Measurements from ENCODE around the gene ZNF804B. TPM values are rescaled to one million over a fixed set of nuclear protein-coding genes. Genes with fewer than 3 reads are reported as not detected.

The ZNF804B gene
- total RNA-seq, 4 donors from 2014 or later: not detected

DNA sequence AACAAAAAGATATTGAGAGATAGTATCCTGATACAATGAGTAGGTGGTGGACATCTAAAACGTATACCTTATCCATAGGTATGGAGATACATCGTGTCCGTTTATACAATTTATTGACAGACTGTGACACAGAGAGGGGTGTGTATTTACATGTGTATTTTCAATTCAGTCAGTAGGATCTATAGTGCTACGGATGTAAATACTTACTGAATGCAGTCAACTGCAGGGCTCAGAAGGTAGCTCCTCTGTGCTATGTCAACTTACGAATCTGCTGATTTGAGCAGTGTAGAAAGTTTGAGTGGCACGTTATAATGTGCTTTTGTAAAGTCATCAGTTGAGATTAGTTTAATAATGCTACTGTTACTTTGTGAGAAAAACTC, 626 bp downstream of the ZNF804B start:
- TF ChIP-seq, protein P1, sequence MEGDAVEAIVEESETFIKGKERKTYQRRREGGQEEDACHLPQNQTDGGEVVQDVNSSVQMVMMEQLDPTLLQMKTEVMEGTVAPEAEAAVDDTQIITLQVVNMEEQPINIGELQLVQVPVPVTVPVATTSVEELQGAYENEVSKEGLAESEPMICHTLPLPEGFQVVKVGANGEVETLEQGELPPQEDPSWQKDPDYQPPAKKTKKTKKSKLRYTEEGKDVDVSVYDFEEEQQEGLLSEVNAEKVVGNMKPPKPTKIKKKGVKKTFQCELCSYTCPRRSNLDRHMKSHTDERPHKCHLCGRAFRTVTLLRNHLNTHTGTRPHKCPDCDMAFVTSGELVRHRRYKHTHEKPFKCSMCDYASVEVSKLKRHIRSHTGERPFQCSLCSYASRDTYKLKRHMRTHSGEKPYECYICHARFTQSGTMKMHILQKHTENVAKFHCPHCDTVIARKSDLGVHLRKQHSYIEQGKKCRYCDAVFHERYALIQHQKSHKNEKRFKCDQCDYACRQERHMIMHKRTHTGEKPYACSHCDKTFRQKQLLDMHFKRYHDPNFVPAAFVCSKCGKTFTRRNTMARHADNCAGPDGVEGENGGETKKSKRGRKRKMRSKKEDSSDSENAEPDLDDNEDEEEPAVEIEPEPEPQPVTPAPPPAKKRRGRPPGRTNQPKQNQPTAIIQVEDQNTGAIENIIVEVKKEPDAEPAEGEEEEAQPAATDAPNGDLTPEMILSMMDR (IDR thresholded peaks at IDR 0.05; ENCODE audit: low read depth): no peak

DNA sequence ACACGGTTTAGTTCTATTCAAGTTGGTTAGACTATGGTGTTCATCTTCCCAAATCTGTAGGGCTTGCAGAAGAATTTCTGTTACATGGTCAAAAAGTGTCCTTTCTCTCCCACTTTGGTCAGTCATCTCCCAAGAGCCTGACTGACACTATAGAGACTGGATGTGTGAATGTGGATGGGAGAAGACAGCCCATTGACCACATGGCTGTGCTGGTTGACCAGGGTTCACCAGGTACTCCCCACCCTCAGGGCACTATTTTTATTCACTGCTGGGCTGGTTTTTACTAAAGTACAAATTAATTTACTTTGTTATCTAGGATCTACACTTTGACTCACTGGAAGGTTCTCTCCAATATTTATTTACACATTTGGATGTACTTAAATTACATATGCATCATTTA, 2.3 kb downstream of the ZNF804B start:
- TF ChIP-seq, protein P1 (IDR thresholded peaks at IDR 0.05; ENCODE audit: low read depth): no peak

DNA sequence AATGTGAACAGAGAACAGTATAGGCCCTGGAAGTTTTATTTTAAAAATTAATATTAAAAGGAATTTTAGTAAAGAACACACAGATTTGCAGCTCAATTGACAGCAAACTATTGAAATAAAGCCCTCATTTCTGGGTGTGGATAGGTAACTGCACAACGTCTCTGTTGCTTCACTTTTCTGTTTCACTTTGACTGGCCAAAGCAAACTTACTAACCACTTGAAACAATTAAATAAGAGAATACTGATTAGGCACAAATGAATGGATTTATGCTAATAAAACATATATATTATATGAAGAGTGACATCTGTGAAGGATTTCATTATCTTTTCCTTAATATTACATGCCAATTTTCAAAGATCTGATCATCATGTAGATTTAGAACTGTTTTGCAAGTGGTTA, 11.9 kb downstream of the ZNF804B start:
- TF ChIP-seq, protein P1 (IDR thresholded peaks at IDR 0.05; ENCODE audit: low read depth): no peak

DNA sequence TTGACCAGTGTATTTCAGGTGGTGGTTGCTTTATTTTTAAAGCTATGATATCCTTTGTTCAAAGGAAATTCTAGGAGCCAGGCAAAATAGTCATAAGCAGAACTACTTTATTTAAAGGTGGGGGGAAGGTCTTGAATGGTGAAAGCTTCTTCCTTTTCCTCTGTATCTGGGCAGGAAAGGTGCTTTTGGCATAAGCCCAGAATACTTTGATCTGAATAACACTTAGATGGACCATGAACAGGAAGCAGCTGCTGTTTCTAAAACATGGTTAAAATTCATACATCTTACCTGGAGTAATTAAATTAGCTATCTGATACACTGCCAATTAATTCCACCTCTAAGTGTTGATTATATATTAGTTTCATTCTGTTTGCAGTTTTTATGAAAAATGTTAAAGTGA, 13.3 kb downstream of the ZNF804B start:
- TF ChIP-seq, protein P1 (IDR thresholded peaks at IDR 0.05; ENCODE audit: low read depth): no peak

DNA sequence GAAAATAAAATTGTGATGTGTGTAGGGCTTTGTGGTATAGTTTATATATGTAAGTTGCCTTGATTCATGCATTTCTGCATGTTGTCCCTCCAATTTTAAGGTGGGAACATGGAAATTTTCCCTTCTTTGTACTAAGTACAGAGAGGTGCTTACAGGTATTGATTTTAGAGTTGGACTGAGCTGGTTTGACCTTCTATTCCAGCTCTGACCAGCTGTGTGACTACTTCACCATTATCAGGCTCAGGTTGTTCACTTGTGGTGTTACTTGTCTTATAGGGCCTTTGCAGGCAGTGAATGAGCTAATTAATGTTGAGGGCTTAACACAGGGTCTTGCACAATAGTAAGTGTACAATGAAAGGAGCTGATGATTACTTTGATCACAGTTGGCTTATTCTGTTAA, 16.3 kb downstream of the ZNF804B start:
- TF ChIP-seq, protein P1 (IDR thresholded peaks at IDR 0.05; ENCODE audit: low read depth): no peak

DNA sequence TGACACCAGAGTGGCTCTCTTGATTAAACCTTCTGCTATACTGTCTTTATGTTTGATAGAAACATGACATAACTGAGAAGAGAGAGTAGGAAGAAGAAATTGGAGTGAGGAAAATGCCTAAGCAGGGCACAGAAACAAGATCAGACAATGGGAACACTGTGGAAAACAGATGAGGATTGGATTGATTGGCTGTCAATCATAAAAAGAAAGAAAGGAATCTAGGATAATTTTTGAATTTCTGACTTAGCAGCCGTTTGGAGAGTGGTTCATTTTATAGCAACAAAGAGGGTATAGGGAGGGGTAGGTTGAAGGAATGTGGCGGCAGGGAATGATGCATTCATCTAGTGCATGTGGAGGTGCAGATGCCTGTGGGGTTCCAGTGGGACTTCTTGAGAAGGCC, 28.3 kb downstream of the ZNF804B start:
- TF ChIP-seq, protein P1 (IDR thresholded peaks at IDR 0.05; ENCODE audit: low read depth): no peak

DNA sequence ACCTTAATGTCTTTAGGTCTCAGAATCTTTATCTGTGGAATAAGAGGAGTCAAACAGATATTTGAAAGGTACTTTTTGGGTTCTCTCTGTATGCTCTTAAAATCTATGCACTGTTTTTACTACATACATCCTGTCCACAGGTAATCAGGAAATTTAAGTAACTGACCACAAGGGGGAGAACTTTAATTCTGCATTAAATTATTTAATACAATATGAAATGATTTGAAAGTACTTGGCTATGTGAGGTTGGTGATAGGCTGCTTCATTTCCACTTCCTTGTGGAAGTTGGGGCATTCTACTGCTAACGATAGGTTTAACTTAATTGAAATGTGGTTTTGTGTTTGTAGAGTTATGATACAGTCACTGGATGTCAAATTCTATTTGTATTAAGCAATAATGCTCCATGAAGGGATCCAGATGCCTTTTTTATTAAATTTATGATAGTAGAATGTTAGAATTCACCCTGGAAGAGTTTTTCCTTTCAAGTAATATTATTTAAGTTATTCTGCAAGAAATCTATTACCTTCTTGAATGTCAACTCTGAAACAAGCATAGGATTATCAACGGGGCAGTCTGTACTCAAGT, 30.1 kb downstream of the ZNF804B start:
- TF ChIP-seq, protein P1 (IDR thresholded peaks at IDR 0.05; ENCODE audit: low read depth): no peak

All from subcutaneous adipose tissue (tissue), 4 donors.